ENCODE data around the gene TMCC3.

Gene TMCC3

DNA sequence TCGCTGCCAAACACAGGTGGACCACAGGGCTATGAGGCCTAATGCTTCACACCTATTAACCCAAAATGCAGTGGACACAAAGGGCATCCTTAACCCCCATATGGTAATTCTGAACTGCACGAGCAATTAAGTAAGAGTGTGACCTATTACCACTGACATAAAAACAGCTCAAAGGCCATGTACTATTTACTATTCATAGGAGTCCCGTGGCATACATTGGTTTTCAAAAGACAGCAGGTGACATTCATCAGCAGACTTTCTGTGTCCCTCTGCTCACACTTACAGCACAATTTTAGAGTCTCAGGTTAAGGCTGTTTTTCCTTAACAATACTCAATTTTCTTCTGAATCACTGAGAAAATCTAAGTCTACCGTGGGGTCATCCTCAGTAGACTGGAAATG is 23.1 kb upstream of the TMCC3 start:
- no peak for DNase-seq (ENCODE audit: low spot score)

GRCh38 chr12:94671917-94672316 is 21.6 kb upstream of the TMCC3 start:
- no peak for DNase-seq (ENCODE audit: low spot score)

DNA sequence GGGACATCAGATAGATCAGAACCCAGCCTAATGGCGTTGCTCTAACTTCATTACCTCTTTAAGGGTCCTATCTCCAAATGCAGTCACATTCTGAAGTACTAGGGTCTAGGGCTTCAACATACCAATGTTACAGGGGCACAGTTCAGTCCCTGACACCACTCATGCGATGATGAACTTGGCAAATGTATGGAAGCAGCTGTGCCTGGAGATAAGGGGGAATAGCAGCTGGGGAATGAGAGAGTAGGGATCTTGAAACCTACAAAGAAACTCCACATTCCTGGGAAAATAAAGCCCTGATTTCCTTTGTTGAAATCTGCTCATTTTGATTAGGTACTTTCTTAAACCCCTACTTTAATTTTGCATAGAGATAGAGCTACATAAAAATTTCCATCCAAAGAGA is 20.5 kb upstream of the TMCC3 start:
- no peak for DNase-seq (ENCODE audit: low spot score)

- no peak for DNase-seq (ENCODE audit: low spot score)
Observed at GRCh38 chr12:94670075-94670474, 19.7 kb upstream of the TMCC3 start.

DNA sequence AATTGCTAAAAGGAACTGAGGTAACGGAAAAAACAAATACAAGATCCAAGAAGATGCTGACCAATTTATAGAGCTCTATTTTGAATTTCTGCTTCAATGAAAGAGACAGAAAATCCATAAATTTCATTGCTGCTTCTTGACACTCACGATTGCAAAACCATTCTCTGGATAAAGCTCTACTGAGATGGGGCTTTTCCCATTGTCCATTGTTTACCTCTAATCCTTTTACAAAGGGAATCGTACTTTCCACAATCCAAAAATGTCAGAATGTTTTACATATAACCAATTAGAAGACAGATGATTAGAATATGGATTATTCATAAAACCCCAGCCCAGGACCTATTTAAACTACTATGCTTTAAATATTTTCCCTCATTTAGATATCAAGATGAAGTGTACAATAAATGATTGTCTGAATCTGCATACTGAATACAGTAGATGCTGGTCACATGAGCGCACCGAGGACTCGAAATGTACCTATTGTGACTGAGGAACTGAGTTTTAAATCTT is 16.7 kb upstream of the TMCC3 start:
- no peak for DNase-seq (ENCODE audit: low spot score)

DNA sequence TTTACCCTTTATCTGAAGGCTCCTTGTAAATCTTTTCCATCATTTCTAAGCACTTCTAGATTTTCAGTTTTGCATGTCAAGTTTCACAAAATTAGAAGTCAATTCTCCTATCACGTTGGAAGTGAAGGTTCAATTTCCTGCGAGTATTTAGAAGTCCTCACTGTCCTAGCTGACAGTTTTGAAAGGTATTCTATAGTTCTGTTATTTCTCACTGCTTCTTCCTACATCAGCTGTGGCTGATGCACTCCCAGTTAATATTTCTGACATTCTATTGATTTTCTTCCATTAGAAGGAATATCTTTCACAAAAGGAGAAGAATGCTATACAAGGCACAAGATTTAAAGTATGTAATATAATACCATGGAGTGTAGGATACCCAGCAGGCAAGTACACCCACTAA is 15.8 kb upstream of the TMCC3 start:
- DNase-seq (ENCODE audit: low spot score) = no peak

DNA sequence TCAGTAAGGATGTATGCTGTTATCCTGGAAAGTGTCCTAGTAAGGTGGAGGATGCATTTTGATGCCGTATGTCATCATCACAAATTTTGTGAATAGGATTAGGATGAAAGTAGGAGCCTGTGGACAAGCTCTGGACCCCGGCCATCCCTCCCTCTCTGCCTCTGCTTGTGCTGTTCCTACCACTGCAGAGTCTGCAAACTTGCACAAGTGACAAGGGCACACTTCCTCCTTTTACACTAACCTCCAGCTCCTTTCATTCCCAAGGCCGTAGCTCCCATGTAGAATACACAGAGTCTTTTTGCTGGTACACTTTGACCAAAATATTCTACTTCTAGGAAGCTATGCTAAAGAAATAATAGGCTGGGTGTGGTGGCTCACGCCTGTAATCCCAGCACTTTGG is 13.3 kb upstream of the TMCC3 start:
- no peak for DNase-seq (ENCODE audit: low spot score)

DNA sequence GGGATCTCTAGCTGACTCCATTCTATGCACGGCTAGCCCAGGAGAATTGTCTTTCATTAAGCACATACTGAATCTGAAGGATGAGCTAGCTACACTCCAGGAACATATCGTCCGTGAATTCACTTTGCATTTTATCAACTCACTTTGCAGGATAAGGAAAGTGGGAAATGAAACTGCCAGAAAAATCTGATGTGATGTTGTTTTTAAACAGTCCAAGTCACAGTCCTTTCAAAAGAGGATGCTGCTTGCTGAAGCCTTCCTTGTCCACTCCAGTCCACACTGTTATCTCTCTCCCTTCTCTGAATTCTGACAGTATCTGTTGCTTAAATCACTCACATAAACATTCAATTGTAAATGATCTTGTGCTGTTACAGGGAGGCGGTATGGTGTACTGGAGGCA is 12.7 kb upstream of the TMCC3 start:
- no peak for DNase-seq (ENCODE audit: low spot score)

DNA sequence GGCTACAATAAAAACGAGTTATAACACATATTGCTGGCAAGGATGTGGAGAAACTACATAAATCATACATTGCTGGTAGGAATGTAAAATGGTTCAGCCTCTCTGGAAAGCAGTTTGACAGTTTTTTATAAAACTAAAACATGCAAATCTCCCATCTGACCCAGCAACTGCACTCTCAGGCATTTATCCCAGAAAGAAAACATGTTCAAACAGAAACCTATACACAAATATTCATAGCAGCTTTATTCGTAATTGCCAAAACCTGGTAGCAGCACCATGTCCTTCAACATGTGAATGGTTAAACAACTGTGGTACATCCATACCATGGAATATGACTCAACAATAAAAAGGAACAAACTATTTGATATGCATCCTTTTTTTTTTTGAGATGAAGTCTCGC is 10.1 kb upstream of the TMCC3 start:
- DNase-seq (ENCODE audit: low spot score) = no peak

DNA sequence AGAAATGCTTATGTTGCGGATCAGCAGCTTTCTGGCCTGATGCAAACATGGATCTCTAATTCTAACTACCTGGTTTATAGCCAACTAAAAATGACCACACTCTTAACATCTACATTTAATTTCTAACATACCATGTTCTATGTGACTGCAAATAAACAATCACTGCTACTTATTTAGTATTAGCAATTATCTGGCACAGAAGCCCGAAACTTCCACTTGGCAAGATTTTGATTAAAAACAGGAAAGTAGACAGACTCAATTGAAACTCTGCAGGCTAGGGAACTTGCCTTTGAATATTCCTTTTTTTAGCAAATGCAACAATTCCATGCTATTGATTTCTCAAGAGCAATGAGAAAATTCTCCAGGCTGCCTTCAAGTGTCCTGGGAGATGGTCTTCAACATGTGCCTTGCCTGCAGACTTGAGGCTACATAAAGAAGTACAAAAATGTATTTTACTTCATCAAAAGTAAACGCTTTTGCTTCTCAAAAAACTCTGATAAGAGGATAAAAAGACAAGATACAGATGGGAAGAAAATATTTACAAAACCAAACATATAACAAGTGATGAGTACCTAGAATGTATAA is 9.1 kb upstream of the TMCC3 start:
- no peak for DNase-seq (ENCODE audit: low spot score)

GRCh38 chr12:94658931-94659330 is 8.6 kb upstream of the TMCC3 start:
- DNase-seq (ENCODE audit: low spot score) = no peak

DNA sequence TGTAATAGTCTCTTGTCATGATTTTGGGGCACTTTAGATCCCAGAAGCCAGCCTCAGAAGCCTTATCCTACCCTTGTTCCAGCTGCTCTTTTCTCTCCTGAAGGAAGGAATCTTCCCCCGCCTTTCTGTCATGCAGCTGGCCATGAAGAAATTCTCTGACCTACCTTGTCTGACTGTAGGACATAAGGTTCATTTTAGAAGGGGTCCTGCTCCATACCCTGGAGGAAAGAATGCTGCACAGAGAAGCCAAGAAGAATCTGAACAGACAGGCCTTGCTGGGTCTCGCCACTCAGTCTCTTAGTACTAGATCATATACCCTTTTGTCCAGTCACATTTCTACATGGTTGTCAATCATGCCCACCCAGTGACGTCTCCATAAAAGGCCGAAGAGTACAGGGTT is 6.2 kb upstream of the TMCC3 start:
- DNase-seq (ENCODE audit: low spot score) = no peak

GRCh38 chr12:94649349-94650142 is 811 bp downstream of the TMCC3 start:
- DNase-seq (ENCODE audit: low spot score) = peak; percentile 44

- no peak for DNase-seq (ENCODE audit: low spot score)
Observed at GRCh38 chr12:94648578-94648977, 1.8 kb downstream of the TMCC3 start.

DNA sequence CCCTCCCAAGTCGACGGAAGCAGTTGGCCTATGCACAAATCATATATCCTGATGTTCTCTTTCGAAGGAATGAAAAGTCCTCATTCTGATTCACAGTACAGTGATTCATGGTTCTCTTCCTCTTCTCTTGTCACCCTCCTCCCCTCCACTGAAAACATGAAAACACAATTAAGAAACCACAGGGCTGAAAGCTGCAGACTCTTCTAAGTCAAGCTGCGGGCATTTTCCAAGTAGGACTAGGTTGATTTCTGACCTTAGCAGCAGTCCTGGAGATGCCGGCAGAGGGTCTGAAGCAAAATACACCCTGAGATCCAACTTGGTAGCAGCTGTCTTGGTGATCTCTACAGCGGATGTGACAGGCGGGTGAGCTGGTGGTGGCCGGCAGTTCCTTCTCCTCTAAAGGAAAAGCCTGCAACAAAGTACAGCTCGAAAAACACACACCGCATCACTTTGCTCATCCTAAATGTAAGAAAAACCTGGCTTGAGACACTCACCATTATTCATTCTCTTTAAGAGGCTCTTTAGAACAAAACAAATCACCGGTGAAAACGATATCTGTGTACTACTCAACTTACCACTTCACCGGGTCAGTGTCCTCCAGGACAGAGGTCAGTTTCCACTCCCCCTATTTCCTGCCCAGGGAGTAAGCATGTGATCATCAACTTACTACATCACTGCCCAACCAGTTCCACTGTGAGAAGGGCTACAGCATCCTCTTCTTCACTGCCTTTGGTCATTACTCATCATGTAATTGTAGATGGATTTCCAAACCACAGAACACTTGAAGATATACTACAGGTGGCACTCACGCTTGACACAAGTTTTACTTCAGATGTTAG is 6.0 kb downstream of the TMCC3 start:
- no peak for DNase-seq (ENCODE audit: low spot score)

DNA sequence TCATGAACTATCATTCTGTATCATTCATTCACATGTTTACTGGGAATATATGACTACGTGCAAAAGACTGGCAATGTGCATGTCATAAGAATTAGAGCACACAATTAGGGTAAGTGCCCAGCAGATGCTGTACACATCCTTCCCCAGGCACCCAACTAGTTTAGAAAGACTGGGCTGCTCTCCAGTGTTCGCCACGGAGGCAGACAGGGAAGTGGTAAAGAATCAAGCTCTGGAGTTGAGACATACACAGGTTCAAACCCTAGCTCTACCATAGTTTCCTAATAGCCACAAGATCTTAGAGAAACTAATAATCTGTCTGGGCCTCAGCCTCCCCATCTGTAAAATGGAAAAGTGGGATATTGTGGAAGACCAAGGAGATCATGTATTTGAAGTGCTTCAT is 6.8 kb downstream of the TMCC3 start:
- no peak for DNase-seq (ENCODE audit: low spot score)

DNA sequence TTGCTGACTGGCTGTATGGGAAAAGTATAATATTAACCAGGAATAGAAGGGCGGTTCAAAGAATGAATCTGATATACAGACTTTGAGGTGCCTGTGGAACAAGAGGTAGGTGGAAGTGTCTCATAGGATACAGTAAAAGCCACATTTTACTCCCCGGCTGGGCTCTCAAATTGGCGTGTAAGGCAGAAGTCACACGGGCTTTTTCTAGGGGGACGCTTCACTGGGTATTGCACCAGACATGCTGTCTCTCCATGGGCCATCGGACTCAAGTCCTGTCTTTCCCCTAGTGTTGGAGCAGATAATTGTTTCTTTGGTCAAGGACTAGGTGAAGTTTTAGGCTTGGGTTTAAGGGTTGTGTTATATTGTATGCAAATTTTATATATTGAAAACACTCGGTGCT is 9.1 kb downstream of the TMCC3 start:
- DNase-seq (ENCODE audit: low spot score) = no peak

GRCh38 chr12:94640134-94640928 is 10.0 kb downstream of the TMCC3 start:
- DNase-seq (ENCODE audit: low spot score) = no peak

- DNase-seq (ENCODE audit: low spot score) = no peak
Observed at GRCh38 chr12:94638521-94638920, 11.8 kb downstream of the TMCC3 start.

GRCh38 chr12:94637390-94638113 is 12.8 kb downstream of the TMCC3 start:
- no peak for DNase-seq (ENCODE audit: low spot score)

DNA sequence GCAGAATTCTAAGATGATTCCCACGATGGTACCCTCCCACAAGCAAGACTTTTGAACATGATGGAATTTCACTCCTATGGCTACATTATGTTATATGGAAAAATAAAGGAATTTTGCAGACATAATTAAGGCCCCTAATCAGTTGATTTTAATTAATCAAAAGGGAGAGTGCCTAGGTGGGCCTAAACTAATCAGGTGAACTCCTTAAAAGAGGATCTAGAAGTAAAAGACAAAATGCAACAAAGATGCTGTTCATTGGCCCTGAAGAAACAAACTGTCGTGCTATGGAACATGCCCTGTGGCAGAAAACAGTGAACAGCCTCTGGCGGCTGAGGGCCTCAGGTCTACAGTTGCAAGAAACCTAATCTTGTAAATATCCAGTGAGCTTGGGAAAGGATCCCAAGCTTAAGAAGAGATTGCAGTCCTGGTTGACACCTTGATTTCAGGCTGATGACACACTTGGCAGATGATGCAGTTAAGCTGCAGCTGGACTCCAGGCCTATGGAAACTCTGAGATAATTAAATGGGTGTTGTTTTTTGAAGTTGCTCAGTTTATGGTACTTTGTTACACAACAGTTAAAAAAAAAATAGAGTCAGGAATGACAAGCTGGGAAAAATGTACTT is 13.8 kb downstream of the TMCC3 start:
- DNase-seq (ENCODE audit: low spot score) = no peak

Measured in GM03348 (cell line).